Heart right ventricle (tissue), 16 donors: ENCODE data around the gene ZNF652. TPM values are rescaled to one million over a fixed set of nuclear protein-coding genes. Genes with fewer than 3 reads are reported as not detected.

Experiments
- ATAC-seq, 8 donors: fragments of 200-7000 bp; cut with Tn5 transposase; one replicate each; pipeline ENCODE4 v1.9.1; 2020; ENCODE audit warnings: mild to moderate bottlenecking in 8 of 8, moderate library complexity in 8 of 8, moderate number of reproducible peaks in 1 of 8
- DNase-seq, 2 donors: peaks; one replicate each; pipeline ENCODE4 v3.0.0-alpha.2; 2020
- H3K27ac ChIP-seq, 10 donors: fragments of 200-600 bp; sonication (generic) in 2 of 10; one replicate each; pipeline versions ENCODE4 v1.5.0 to v1.8.0; 2020 to 2022; ENCODE audit warnings: mild to moderate bottlenecking in 3 of 10
- H3K27me3 ChIP-seq, 7 donors: fragments of 200-600 bp; one replicate each; pipeline ENCODE4 v1.8.0; 2021 to 2022; ENCODE audit warnings: mild to moderate bottlenecking in 2 of 7
- H3K36me3 ChIP-seq, 9 donors: fragments of 200-600 bp; sonication (generic) in 1 of 9; one replicate each; pipeline versions ENCODE4 v1.5.0 to v1.8.0; 2020 to 2022; ENCODE audit warnings: mild to moderate bottlenecking in 2 of 9
- H3K4me1 ChIP-seq, 9 donors: fragments of 200-600 bp; sonication (generic) in 1 of 9; one replicate each; pipeline versions ENCODE4 v1.5.0 to v1.8.0; 2020 to 2022; ENCODE audit warnings: mild to moderate bottlenecking in 4 of 9
- H3K4me3 ChIP-seq, 10 donors: fragments of 200-600 bp; sonication (generic) in 2 of 10; one replicate each; pipeline versions ENCODE4 v1.5.0 to v1.8.0; 2020 to 2022; ENCODE audit warnings: mild to moderate bottlenecking in 7 of 10, moderate library complexity in 2 of 10
- H3K9me3 ChIP-seq, 11 donors: fragments of 200-600 bp in 10 of 11; sonication (generic) in 2 of 11; one replicate each; pipeline versions ENCODE4 v1.5.0 to v1.8.0; 2013 to 2022; ENCODE audit warnings: mild to moderate bottlenecking in 2 of 11, control low read depth in 1 of 11, moderate library complexity in 1 of 11
- CTCF ChIP-seq, 9 donors: fragments of 200-600 bp; sonication (generic) in 2 of 9; IDR thresholded peaks; one replicate each; pipeline versions ENCODE4 v1.5.0 to v1.8.0; 2021 to 2022; ENCODE audit warnings: antibody characterized with exemption in 9 of 9, mild to moderate bottlenecking in 5 of 9, moderate library complexity in 1 of 9
- WGBS, 2 donors: extraction: QIAGEN DNeasy Blood & Tissue Kit; methylation state at CpG; one replicate each; pipeline ENCODE4 v1.1.7; 2013; ENCODE audit warnings: inconsistent platforms in 1 of 2; 5-methylcytosine and 5-hydroxymethylcytosine counted together
- intact Hi-C, 10 donors: fragments of 100-400 bp; cut with DNase I; formaldehyde crosslinking; loops; one replicate each; pipeline versions ENCODE4 v1.11.1 to v1.14.2; 2022
- polyA plus RNA-seq, 2 donors: library from polyadenylated mRNA; stranded (reverse); fragments of 200-250 nt; gene quantifications; one replicate each; pipeline ENCODE4 v1.2.3, GENCODE V29; 2013
- total RNA-seq, 10 donors: library from RNA; stranded (reverse); fragmentation: NEBNext Ultra II Directional in 3 of 10; extraction: Animal tissue kit (Norgen Biotek cat#: 25700) in 3 of 10; gene quantifications; one replicate each; pipeline versions ENCODE4 v1.2.1 to v1.2.4, GENCODE V29; 2021 to 2023
- donor health status: Arrhythmogenic right ventricular cardiomyopathy.
- donor health status: ischemic (EF 13 %, LVEDD 7.1; RV severe dilation, severe dysfunction).
- donor health status: healthy with polysubstance abuse.
- donor health status: DM: no; HTN: yes; CAD: no.
- donor health status: DM: no; HTN: no; CAD: no.
- donor health status: ischemic (EF 25% LVEDD 6.9; RV normal size, moderate dysfunction).
- donor health status: ischemic (EF 25% LVEDD 5.7; RV mildly dilated, moderate dysfunction).
- donor health status: healthy.
- donor health status: DM: yes; HTN: yes; CAD: no.
- donor health status: Ischemic cardiomyopathy.
- donor health status: ischemic (EF 35%, LVEDD 5.7; RV mildly dilated, moderate dysfunction).
- donor health status: nonischemic (EF 11% LVEDD 7.7; RV severe dilation, severe dysfunction).
- donor health status: DM: yes; HTN: yes; CAD: no.
- donor health status: PGD.
- donor health status: ischemic (EF 29% LVEDD 5.4; RV normal size, mild dysfunction).
- donor health status: nonischemic (EF 23%, LVEDD 6.1; RV moderate dilation, normal function).

ZNF652 gene
- total and polyA plus RNA-seq, 12 donors, result 5.2 to 35.6 (median 19.6) TPM

GRCh38 chr17:49402706-49403105, 40.7 kb upstream of the ZNF652 start:
- peaks cover 0 to 53% (median 38%) of the 10 kb centered on the region in 9 donors for H3K36me3 ChIP-seq
- DNase-seq, result no peak
- no peak overlapping the region for H3K4me3 ChIP-seq
- H3K9me3 ChIP-seq, result no peaks in the 10 kb centered on the region
- peaks cover 0 to 3% (median 0%) of the 10 kb centered on the region in 9 donors for H3K4me1 ChIP-seq
- TF ChIP-seq CTCF (IDR thresholded peaks at IDR 0.05), result no peak
- no peaks in the 10 kb centered on the region for H3K27me3 ChIP-seq
- 78% methylated on average over 6 of the region's 6 CpGs for WGBS, 2 donors
- intact Hi-C loops, result loop anchor here in 2 of 10 donors (10.0 kb wide), 2 partner anchors 152 to 302 kb away; partner anchors contain the start of gene SLC35B1 (in 1 of the 2)
- ATAC-seq, result no peak
- no peak overlapping the region for H3K27ac ChIP-seq

- intact Hi-C loops, result loop anchor here in 2 of 10 donors (10.0 kb wide), 2 partner anchors 153 to 303 kb away; partner anchors contain the start of gene SLC35B1 (in 1 of the 2)
- H3K9me3 ChIP-seq, result no peaks in the 10 kb centered on the region
- no peak overlapping the region for H3K4me3 ChIP-seq
- peaks cover 0 to 47% (median 33%) of the 10 kb centered on the region in 9 donors for H3K36me3 ChIP-seq
- H3K27ac ChIP-seq, result no peak overlapping the region
- H3K27me3 ChIP-seq, result no peaks in the 10 kb centered on the region
- DNase-seq (no peak), ATAC-seq (no peak)
- 70 to 72% methylated on average over 6 of the region's 6 CpGs for WGBS, 2 donors
- peaks cover 0 to 3% (median 0%) of the 10 kb centered on the region in 9 donors for H3K4me1 ChIP-seq
- TF ChIP-seq CTCF (IDR thresholded peaks at IDR 0.05), result no peak
Observed at GRCh38 chr17:49401971-49402611, 40.0 kb upstream of the ZNF652 start.

GRCh38 chr17:49399995-49400394, 37.9 kb upstream of the ZNF652 start:
- TF ChIP-seq CTCF (IDR thresholded peaks at IDR 0.05), result no peak
- Histone ChIP-seq H3K4me3 (no peak overlapping the region), H3K4me1 (peaks cover 0 to 5% (median 0%) of the 10 kb centered on the region in 9 donors), H3K36me3 (peaks cover 0 to 26% (median 13%) of the 10 kb centered on the region in 9 donors), H3K9me3 (no peaks in the 10 kb centered on the region), H3K27me3 (no peaks in the 10 kb centered on the region), H3K27ac (no peak overlapping the region)
- ATAC-seq (no peak), DNase-seq (no peak)
- WGBS, 2 donors, result 67 to 72% methylated on average over 3 of the region's 3 CpGs
- intact Hi-C loops, result loop anchor here in 4 of 10 donors (10.0 kb wide), 5 partner anchors 155 to 305 kb away; partner anchors contain the start of gene SLC35B1 (in 1 of the 4)

- Histone ChIP-seq H3K4me1 (peaks cover 0 to 22% (median 0%) of the 10 kb centered on the region in 9 donors), H3K27ac (no peak overlapping the region), H3K9me3 (no peaks in the 10 kb centered on the region), H3K4me3 (no peak overlapping the region), H3K27me3 (no peaks in the 10 kb centered on the region), H3K36me3 (peaks cover 0 to 3% (median 0%) of the 10 kb centered on the region in 9 donors)
- DNase-seq, result no peak
- TF ChIP-seq CTCF (IDR thresholded peaks at IDR 0.05), result no peak
- no peak for ATAC-seq
- WGBS, 2 donors, result 55% methylated on average over 4 of the region's 4 CpGs
- intact Hi-C loops, result loop anchor here in 4 of 10 donors (10.0 kb wide), 3 partner anchors 173 to 223 kb away; no protein-coding TSS in a partner anchor
Observed at GRCh38 chr17:49397586-49397985, 35.5 kb upstream of the ZNF652 start.
